ENCODE data around the gene POLE2. TPM values are rescaled to one million over a fixed set of nuclear protein-coding genes. Genes with fewer than 3 reads are reported as not detected.

Gene POLE2
- total RNA-seq, 1 experiment from 2014 or later, result 17.4 TPM

DNA sequence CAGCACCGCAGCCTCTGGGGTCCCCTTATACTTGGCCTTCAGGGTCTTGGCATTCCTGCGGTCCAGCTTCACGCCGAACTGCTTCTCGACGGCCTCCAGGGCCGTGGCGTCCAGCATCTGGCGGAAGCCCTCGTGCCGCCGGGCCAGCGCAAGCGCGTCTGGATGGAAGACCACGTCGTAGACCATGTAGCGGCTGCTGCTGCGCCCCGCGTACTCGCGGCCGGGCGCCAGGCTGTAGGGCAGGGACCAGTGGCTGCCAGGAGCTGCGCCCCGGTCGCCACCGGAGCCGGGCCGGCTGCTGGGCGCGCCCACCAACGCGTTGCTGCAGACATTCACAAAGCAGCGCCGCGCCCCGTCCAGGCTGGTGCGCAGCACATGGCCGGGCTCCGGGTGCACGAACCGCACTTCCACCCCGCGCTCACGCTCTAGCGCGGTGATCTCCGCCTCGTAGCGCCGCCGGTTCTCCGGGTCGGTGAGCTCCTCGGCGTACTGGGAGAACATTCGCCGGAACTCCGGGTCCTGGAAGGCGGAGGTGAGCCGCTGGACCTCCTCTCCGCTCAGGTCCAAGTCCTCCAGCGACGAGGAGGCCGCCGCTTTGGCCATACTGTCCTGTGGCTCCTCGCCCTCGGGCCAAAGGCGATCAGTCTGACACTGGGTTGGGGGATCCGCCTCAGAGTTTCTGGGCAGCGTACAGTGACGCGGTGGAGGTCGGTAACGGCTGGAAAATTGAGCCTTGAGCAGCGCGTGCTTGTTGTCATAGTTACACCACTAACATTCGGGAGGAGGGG lies 53.3 kb downstream of the POLE2 start, which contains the start of gene DNAAF2:
DNAAF2 (minus strand) TSS at position 698 of the 788 bp plus-strand sequence; CDS start at position 603, 95 bp downstream.
- POLR2A ChIA-PET, result no interaction called here
- Histone ChIP-seq H3K27me3 (ENCODE audit: control insufficient read depth, insufficient read depth, low read length) (no peaks in the 10 kb centered on the region), H3K4me3 (ENCODE audit: low read depth in 2 of 2, low read length in 2 of 2) (peak within 1 kb of the TSS; percentile 75 to 92), H3K36me3 (ENCODE audit: control insufficient read depth, insufficient read depth, low read length) (no peaks in the 10 kb centered on the region; the same call in none of the 2 replicates), H3K4me1 (ENCODE audit: control insufficient read depth, insufficient read depth, low read length) (no peaks in the 10 kb centered on the region), H3K27ac (ENCODE audit: low read length) (peak within 1 kb of the TSS; percentile 96), H3K9me3 (ENCODE audit: control insufficient read depth, insufficient read depth, low read depth, low read length) (no peaks in the 10 kb centered on the region)
- ATAC-seq (peak; percentile 48), DNase-seq (ENCODE audit: low read depth, low spot score) (no peak)
- TSS peak; percentile 22 for BruUV-seq (replicated peaks)
- intact Hi-C loops (cut with micrococcal nuclease; ENCODE audit: unreplicated experiment) (loop anchor here (5.0 kb wide), 1 partner anchor 133 kb away; the partner anchor contains the start of gene KLHDC2), in situ Hi-C loops (cut with HindIII; ENCODE audit: low pct_unique_long_range_greater_than_20kb, low sequenced_read_pairs) (no loop called here)
- CTCF ChIA-PET, result interaction anchor here (0.7 to 1.6 kb wide), 2 partner anchors 218 to 707 kb away, joined by 3 to 5 read pairs; partner anchors contain the start of gene NEMF
- TF ChIP-seq, protein P1, sequence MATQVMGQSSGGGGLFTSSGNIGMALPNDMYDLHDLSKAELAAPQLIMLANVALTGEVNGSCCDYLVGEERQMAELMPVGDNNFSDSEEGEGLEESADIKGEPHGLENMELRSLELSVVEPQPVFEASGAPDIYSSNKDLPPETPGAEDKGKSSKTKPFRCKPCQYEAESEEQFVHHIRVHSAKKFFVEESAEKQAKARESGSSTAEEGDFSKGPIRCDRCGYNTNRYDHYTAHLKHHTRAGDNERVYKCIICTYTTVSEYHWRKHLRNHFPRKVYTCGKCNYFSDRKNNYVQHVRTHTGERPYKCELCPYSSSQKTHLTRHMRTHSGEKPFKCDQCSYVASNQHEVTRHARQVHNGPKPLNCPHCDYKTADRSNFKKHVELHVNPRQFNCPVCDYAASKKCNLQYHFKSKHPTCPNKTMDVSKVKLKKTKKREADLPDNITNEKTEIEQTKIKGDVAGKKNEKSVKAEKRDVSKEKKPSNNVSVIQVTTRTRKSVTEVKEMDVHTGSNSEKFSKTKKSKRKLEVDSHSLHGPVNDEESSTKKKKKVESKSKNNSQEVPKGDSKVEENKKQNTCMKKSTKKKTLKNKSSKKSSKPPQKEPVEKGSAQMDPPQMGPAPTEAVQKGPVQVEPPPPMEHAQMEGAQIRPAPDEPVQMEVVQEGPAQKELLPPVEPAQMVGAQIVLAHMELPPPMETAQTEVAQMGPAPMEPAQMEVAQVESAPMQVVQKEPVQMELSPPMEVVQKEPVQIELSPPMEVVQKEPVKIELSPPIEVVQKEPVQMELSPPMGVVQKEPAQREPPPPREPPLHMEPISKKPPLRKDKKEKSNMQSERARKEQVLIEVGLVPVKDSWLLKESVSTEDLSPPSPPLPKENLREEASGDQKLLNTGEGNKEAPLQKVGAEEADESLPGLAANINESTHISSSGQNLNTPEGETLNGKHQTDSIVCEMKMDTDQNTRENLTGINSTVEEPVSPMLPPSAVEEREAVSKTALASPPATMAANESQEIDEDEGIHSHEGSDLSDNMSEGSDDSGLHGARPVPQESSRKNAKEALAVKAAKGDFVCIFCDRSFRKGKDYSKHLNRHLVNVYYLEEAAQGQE (IDR thresholded peaks at IDR 0.05; ENCODE audit: insufficient read depth in 1 of 2, low read depth in 2 of 2, low read length in 1 of 2), result no peak
- TF ChIP-seq POLR2AphosphoS5 (IDR thresholded peaks at IDR 0.05; ENCODE audit: low read depth, low read length), result 0 out of 2 replicates have a peak, but pooled peaks have one; percentile 5

DNA sequence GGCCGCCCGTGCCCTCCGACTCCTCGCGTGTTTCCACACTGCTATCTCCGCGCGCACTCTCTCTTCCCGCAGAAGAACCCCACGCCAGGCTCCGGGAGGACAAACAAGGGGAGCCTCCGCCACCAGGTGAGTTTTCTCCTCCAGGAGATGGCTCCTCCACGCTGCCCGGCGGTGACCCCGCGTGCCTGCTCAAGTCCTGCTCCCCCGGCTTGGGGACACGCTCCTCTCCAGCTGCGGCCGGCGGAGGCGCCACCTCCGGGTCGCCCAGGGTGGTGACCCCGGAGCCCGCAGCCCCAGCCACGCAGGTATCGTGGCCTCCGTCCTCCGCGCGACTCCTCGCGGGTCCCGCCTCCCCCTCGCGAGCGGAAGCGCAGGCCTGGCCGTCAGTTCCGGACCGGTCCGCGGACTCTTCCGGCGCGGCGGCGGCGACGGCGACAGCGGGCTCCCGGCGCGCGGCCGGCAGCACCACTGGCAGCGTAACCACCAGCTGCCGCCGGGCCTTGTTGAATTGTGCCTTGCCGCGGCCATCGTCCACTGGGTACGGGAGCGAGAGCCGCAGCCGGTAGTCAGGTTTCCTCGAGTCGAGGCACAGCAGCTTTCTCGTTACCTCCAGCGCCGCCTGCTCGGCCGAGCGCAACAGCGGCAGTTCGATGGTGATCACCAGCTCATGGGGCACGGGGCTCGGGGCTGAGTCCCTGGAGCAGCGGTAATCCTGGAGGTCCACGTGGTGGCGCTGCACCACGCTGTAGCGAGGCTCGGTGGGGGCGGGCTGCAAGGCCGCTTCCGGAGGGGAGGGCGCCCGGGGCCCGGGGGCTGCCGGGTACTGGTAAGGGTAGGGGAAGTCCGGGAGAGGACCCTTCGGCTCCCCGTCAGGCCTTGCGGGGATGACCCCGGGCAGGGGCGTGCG lies 54.1 kb downstream of the POLE2 start:
- peak; percentile 61 for DNase-seq (ENCODE audit: low read depth, low spot score)
- intact Hi-C loops (cut with micrococcal nuclease; ENCODE audit: unreplicated experiment), result loop anchor here (5.0 kb wide), 1 partner anchor 133 kb away; the partner anchor contains the start of gene KLHDC2
- Histone ChIP-seq H3K4me1 (ENCODE audit: control insufficient read depth, insufficient read depth, low read length) (no peaks in the 10 kb centered on the region), H3K36me3 (ENCODE audit: control insufficient read depth, insufficient read depth, low read length) (no peaks in the 10 kb centered on the region; the same call in none of the 2 replicates), H3K9me3 (ENCODE audit: control insufficient read depth, insufficient read depth, low read depth, low read length) (no peaks in the 10 kb centered on the region), H3K27ac (ENCODE audit: low read length) (peak overlapping the region; percentile 96), H3K4me3 (ENCODE audit: low read depth in 2 of 2, low read length in 2 of 2) (peak overlapping the region; percentile 75 to 92), H3K27me3 (ENCODE audit: control insufficient read depth, insufficient read depth, low read length) (no peaks in the 10 kb centered on the region)
- ChIA-PET CTCF (interaction anchor here (0.6 to 1.6 kb wide), 4 partner anchors 8 to 220 kb away, joined by 3 to 5 read pairs (median 4); partner anchors contain the start of gene NEMF), POLR2A (interaction anchor here (0.5 to 0.7 kb wide), 4 partner anchors 24 to 474 kb away, joined by 3 to 7 read pairs (median 4); partner anchors contain the start of gene POLE2)
- peak; percentile 93 for ATAC-seq
- no TSS peak for BruUV-seq (replicated peaks)
- in situ Hi-C loops (cut with HindIII; ENCODE audit: low pct_unique_long_range_greater_than_20kb, low sequenced_read_pairs), result no loop called here
- no peak for TF ChIP-seq POLR2AphosphoS5 (IDR thresholded peaks at IDR 0.05; ENCODE audit: low read depth, low read length)
- TF ChIP-seq, protein P2, sequence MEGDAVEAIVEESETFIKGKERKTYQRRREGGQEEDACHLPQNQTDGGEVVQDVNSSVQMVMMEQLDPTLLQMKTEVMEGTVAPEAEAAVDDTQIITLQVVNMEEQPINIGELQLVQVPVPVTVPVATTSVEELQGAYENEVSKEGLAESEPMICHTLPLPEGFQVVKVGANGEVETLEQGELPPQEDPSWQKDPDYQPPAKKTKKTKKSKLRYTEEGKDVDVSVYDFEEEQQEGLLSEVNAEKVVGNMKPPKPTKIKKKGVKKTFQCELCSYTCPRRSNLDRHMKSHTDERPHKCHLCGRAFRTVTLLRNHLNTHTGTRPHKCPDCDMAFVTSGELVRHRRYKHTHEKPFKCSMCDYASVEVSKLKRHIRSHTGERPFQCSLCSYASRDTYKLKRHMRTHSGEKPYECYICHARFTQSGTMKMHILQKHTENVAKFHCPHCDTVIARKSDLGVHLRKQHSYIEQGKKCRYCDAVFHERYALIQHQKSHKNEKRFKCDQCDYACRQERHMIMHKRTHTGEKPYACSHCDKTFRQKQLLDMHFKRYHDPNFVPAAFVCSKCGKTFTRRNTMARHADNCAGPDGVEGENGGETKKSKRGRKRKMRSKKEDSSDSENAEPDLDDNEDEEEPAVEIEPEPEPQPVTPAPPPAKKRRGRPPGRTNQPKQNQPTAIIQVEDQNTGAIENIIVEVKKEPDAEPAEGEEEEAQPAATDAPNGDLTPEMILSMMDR (IDR thresholded peaks at IDR 0.05), result peak; percentile 89
- no peak for TF ChIP-seq TCF7L2 (IDR thresholded peaks at IDR 0.05; ENCODE audit: low read depth, low read length)

Data from Panc1 (cell line).